HK-2 (cell line): ENCODE measurements around the gene EDEM3.
"Not testable (repeated sequence)": the region's sequence is repeated elsewhere in the genome, so short reads cannot be mapped to it uniquely, and the experiment has no call there.

Experiments
- DNase-seq: peaks from one replicate; pipeline ENCODE4 v3.0.0-alpha.2; 2018; ENCODE audit not compliant: unreplicated experiment

Gene EDEM3

GRCh38 chr1:184679472-184679871 lies 75.2 kb downstream of the EDEM3 start:
- DNase-seq = not testable (repeated sequence)

- no peak for DNase-seq
Measured at GRCh38 chr1:184677344-184677743, 77.3 kb downstream of the EDEM3 start.

- no peak for DNase-seq
Measured at GRCh38 chr1:184673305-184673704, 81.4 kb downstream of the EDEM3 start.

GRCh38 chr1:184672013-184672726 lies 82.5 kb downstream of the EDEM3 start:
- no peak for DNase-seq

GRCh38 chr1:184669391-184669790 lies 85.3 kb downstream of the EDEM3 start:
- no peak for DNase-seq

- no peak for DNase-seq
Measured at GRCh38 chr1:184665360-184665759, 89.3 kb downstream of the EDEM3 start.

- no peak for DNase-seq
Measured at GRCh38 chr1:184664661-184665060, 90.0 kb downstream of the EDEM3 start.

GRCh38 chr1:184664042-184664660 lies 90.5 kb downstream of the EDEM3 start:
- peak; percentile 30 for DNase-seq

- DNase-seq = no peak
Measured at GRCh38 chr1:184661801-184662200, 92.9 kb downstream of the EDEM3 start.

GRCh38 chr1:184660462-184661191 lies 94.0 kb downstream of the EDEM3 start:
- no peak for DNase-seq

- no peak for DNase-seq
Measured at GRCh38 chr1:184658055-184658454, 96.6 kb downstream of the EDEM3 start.

GRCh38 chr1:184656221-184656620 lies 98.4 kb downstream of the EDEM3 start:
- DNase-seq = no peak

GRCh38 chr1:184655185-184655584 lies 99.5 kb downstream of the EDEM3 start:
- no peak for DNase-seq

- DNase-seq = no peak
Measured at GRCh38 chr1:184650177-184650866, 104.3 kb downstream of the EDEM3 start.

- DNase-seq = no peak
Measured at GRCh38 chr1:184649451-184649888, 105.2 kb downstream of the EDEM3 start.

GRCh38 chr1:184648856-184649201 lies 105.8 kb downstream of the EDEM3 start:
- no peak for DNase-seq

GRCh38 chr1:184648160-184648855 lies 106.3 kb downstream of the EDEM3 start:
- no peak for DNase-seq

- DNase-seq = no peak
Measured at GRCh38 chr1:184647471-184647870, 107.2 kb downstream of the EDEM3 start.

GRCh38 chr1:184646824-184647223 lies 107.8 kb downstream of the EDEM3 start:
- no peak for DNase-seq

- no peak for DNase-seq
Measured at GRCh38 chr1:184646178-184646701, 108.4 kb downstream of the EDEM3 start.

- no peak for DNase-seq
Measured at GRCh38 chr1:184644771-184645170, 109.9 kb downstream of the EDEM3 start.
